Measurements from ENCODE around the gene HM13. TPM values are rescaled to one million over a fixed set of nuclear protein-coding genes. Genes with fewer than 3 reads are reported as not detected.

Gene HM13
- total and polyA plus RNA-seq, 9 of the 15 experiments (the other 6 are each of a cell fraction or from before 2014, with no cell fraction given): 7.7 to 136 (median 74.5) TPM

- TF ChIP-seq ARID3B (CRISPR knock-in tag; IDR thresholded peaks at IDR 0.05; ENCODE audit: borderline replicate concordance) (no peak), ZNF655 (CRISPR knock-in tag; IDR thresholded peaks at IDR 0.05) (no peak), MECOM (CRISPR knock-in tag; IDR thresholded peaks at IDR 0.05) (no peak), ETS2 (tag; IDR thresholded peaks at IDR 0.05; ENCODE audit: borderline replicate concordance, poor library complexity, severe bottlenecking) (no peak), ZNF766 (CRISPR knock-in tag; conservative IDR thresholded peaks at IDR 0.05) (no peak), FOS (IDR thresholded peaks at IDR 0.05; ENCODE audit: extremely low read depth, insufficient read length) (no peak), ZBED1 (IDR thresholded peaks at IDR 0.05) (no peak), RHOXF2B (CRISPR knock-in tag; conservative IDR thresholded peaks at IDR 0.05) (no peak), BDP1 (IDR thresholded peaks at IDR 0.05; ENCODE audit: insufficient read depth, insufficient read length) (no peak), MED1 (CRISPR knock-in tag; IDR thresholded peaks at IDR 0.05; ENCODE audit: borderline replicate concordance) (no peak), ZNF609 (CRISPR knock-in tag; IDR thresholded peaks at IDR 0.05; ENCODE audit: borderline replicate concordance) (no peak), U2AF1 (optimal IDR thresholded peaks at IDR 0.05; ENCODE audit: low read depth, low read length) (no peak), FOXO4 (CRISPR knock-in tag; IDR thresholded peaks at IDR 0.05) (no peak)
Observed at GRCh38 chr20:31608251-31608945, 94.2 kb downstream of the HM13 start (continued).
